IMR-90 (cell line): Measurements from ENCODE around the gene CSNK1G2. TPM values are rescaled to one million over a fixed set of nuclear protein-coding genes. Genes with fewer than 3 reads are reported as not detected.

Experiments
- ATAC-seq: fragments of 200-7000 bp; cut with Tn5 transposase; 2 replicates; pipeline ENCODE4 v1.9.1; 2020; ENCODE audit warnings: low read depth, mild to moderate bottlenecking, moderate library complexity
- BruUV-seq: library from RNA; stranded (reverse); fragments of 400-500 nt; replicated peaks from 2 replicates; lab custom pipeline; 2021; lab: Mats Ljungman, UMichigan
- CTCF ChIA-PET: fragments of 300-600 bp; formaldehyde crosslinking; extraction: SDS; loops from one replicate; lab custom pipeline; 2021; ENCODE audit warnings: antibody characterized with exemption; lab: Yijun Ruan, JAX
- POLR2A ChIA-PET: fragments of 300-600 bp; sonication (Branson Sonifier 250); formaldehyde crosslinking; loops from one replicate; lab custom pipeline; 2022; ENCODE audit warnings: antibody characterized with exemption; ENCODE audit not compliant: unreplicated experiment; lab: Charles Lee
- DNase-seq: peaks from one replicate; pipeline ENCODE4 v3.0.0; 2013
- H2AFZ ChIP-seq: replicated peaks from 2 replicates; pipeline ENCODE3; 2013; ENCODE audit warnings: low read length, mild to moderate bottlenecking; ENCODE audit not compliant: poor library complexity
- H2AK5ac ChIP-seq: 2 replicates; pipeline ENCODE4 v1.6.1; 2013; ENCODE audit warnings: low read depth, low read length, inconsistent platforms
- H2AK9ac ChIP-seq: replicated peaks from 2 replicates; pipeline ENCODE3; 2013; ENCODE audit warnings: mild to moderate bottlenecking, low read depth, low read length, moderate library complexity; ENCODE audit not compliant: poor library complexity
- H2BK120ac ChIP-seq: 2 replicates; pipeline ENCODE4 v1.6.1; 2013; ENCODE audit warnings: low read depth, low read length, inconsistent platforms
- H2BK15ac ChIP-seq: 3 replicates; pipeline ENCODE4 v1.6.1; 2013; ENCODE audit warnings: low read depth, low read length, inconsistent platforms
- H2BK20ac ChIP-seq: 2 replicates; pipeline ENCODE4 v1.6.1; 2013; ENCODE audit warnings: low read depth, mild to moderate bottlenecking, inconsistent platforms, low read length, moderate library complexity
- H2BK5ac ChIP-seq: 2 replicates; pipeline ENCODE4 v1.6.1; 2013; ENCODE audit warnings: mild to moderate bottlenecking, low read depth, low read length, inconsistent platforms; ENCODE audit not compliant: poor library complexity, severe bottlenecking
- H3K14ac ChIP-seq: replicated peaks from 2 replicates; pipeline ENCODE4 v1.6.1; 2013; ENCODE audit warnings: low read depth, low read length, inconsistent platforms
- H3K18ac ChIP-seq: 2 replicates; pipeline ENCODE4 v1.6.1; 2013; ENCODE audit warnings: low read depth, low read length, control low read depth
- H3K23ac ChIP-seq: 2 replicates; pipeline ENCODE4 v1.6.1; 2013; ENCODE audit warnings: low read depth, low read length, inconsistent platforms
- H3K27ac ChIP-seq: 2 replicates; pipeline ENCODE4 v1.5.1; 2013; ENCODE audit warnings: mild to moderate bottlenecking, control low read depth, low read length; ENCODE audit not compliant: insufficient read depth
- H3K27me3 ChIP-seq: 2 replicates; pipeline ENCODE4 v1.6.1; 2013; ENCODE audit warnings: low read length; ENCODE audit not compliant: control insufficient read depth, insufficient read depth
- H3K36me3 ChIP-seq: 2 replicates; pipeline ENCODE4 v1.6.1; 2013; ENCODE audit warnings: low read length, mixed read lengths; ENCODE audit not compliant: control insufficient read depth, insufficient read depth
- H3K4ac ChIP-seq: 2 replicates; pipeline ENCODE4 v1.6.1; 2013; ENCODE audit warnings: low read depth, low read length, inconsistent platforms
- H3K4me1 ChIP-seq: 2 replicates; pipeline ENCODE4 v1.6.1; 2013; ENCODE audit warnings: low read length, mixed read lengths; ENCODE audit not compliant: control insufficient read depth, insufficient read depth
- H3K4me2 ChIP-seq: 2 replicates; pipeline ENCODE4 v1.6.1; 2013; ENCODE audit warnings: low read depth, mild to moderate bottlenecking, control low read depth, low read length, moderate library complexity
- H3K4me3 ChIP-seq: 2 replicates; pipeline ENCODE4 v1.5.1; 2013; ENCODE audit warnings: low read depth, mild to moderate bottlenecking, control low read depth, low read length, moderate library complexity; ENCODE audit not compliant: insufficient read depth
- H3K56ac ChIP-seq: 2 replicates; pipeline ENCODE4 v1.6.1; 2013; ENCODE audit warnings: low read length, inconsistent platforms; ENCODE audit not compliant: insufficient read depth; ENCODE audit errors: extremely low read depth
- H3K79me1 ChIP-seq, 2 experiments: 2 replicates each; pipeline ENCODE4 v1.6.1; 2013; ENCODE audit warnings: low read length in 2 of 2, inconsistent platforms in 1 of 2, low read depth in 1 of 2
- H3K9ac ChIP-seq: 2 replicates; pipeline ENCODE4 v1.6.1; 2013; ENCODE audit warnings: low read depth, low read length, control low read depth
- H3K9me1 ChIP-seq: 2 replicates; pipeline ENCODE4 v1.6.1; 2013; ENCODE audit warnings: low read length, inconsistent platforms; ENCODE audit not compliant: insufficient read depth
- H3K9me3 ChIP-seq: 2 replicates; pipeline ENCODE4 v1.6.1; 2013; ENCODE audit warnings: low read length; ENCODE audit not compliant: control insufficient read depth, insufficient read depth
- H4K20me1 ChIP-seq: 2 replicates; pipeline ENCODE4 v1.6.1; 2013; ENCODE audit warnings: low read length, inconsistent platforms; ENCODE audit not compliant: insufficient read depth
- H4K5ac ChIP-seq: 2 replicates; pipeline ENCODE4 v1.6.1; 2013; ENCODE audit warnings: mild to moderate bottlenecking, low read depth, low read length, control low read depth
- H4K8ac ChIP-seq, 2 experiments: 2 replicates each; pipeline ENCODE4 v1.6.1; 2013; ENCODE audit warnings: low read depth in 2 of 2, low read length in 2 of 2, control low read depth in 1 of 2, inconsistent platforms in 1 of 2
- H4K91ac ChIP-seq: 2 replicates; pipeline ENCODE4 v1.6.1; 2013; ENCODE audit warnings: low read depth, low read length, inconsistent platforms; ENCODE audit not compliant: insufficient read depth
- BHLHE40 ChIP-seq: fragments of 150-350 bp; IDR thresholded peaks from 2 replicates; pipeline ENCODE4 v1.6.1; 2016; ENCODE audit warnings: mild to moderate bottlenecking, low read depth, low read length
- CEBPB ChIP-seq: IDR thresholded peaks from 2 replicates; pipeline ENCODE4 v1.6.1; 2012; ENCODE audit warnings: low read depth, low read length, improper control_type of control experiment
- CHD1 ChIP-seq: IDR thresholded peaks from 2 replicates; pipeline ENCODE4 v1.6.1; 2012; ENCODE audit warnings: low read depth, low read length, improper control_type of control experiment
- FOS ChIP-seq: fragments of 150-350 bp; IDR thresholded peaks from 2 replicates; pipeline ENCODE4 v1.6.1; 2016; ENCODE audit warnings: low read depth, low read length
- MAFK ChIP-seq: IDR thresholded peaks from 2 replicates; pipeline ENCODE4 v1.6.1; 2012; ENCODE audit warnings: low read depth, low read length, improper control_type of control experiment
- MAZ ChIP-seq: IDR thresholded peaks from 2 replicates; pipeline ENCODE4 v1.6.1; 2012; ENCODE audit warnings: low read depth, mild to moderate bottlenecking, low read length, improper control_type of control experiment, moderate library complexity, borderline replicate concordance
- MXI1 ChIP-seq: IDR thresholded peaks from 2 replicates; pipeline ENCODE4 v1.6.1; 2012; ENCODE audit warnings: low read depth, mild to moderate bottlenecking, low read length, moderate library complexity, borderline replicate concordance
- NFE2L2 ChIP-seq: fragments of 150-350 bp; IDR thresholded peaks from 2 replicates; pipeline ENCODE4 v1.6.1; 2016; ENCODE audit warnings: low read depth, mild to moderate bottlenecking, low read length
- RAD21 ChIP-seq: IDR thresholded peaks from 2 replicates; pipeline ENCODE4 v1.6.1; 2012; ENCODE audit warnings: low read length, improper control_type of control experiment
- RCOR1 ChIP-seq: IDR thresholded peaks from 2 replicates; pipeline ENCODE4 v1.6.1; 2012; ENCODE audit warnings: mild to moderate bottlenecking, low read length, improper control_type of control experiment; ENCODE audit not compliant: insufficient replicate concordance
- RFX5 ChIP-seq: IDR thresholded peaks from 2 replicates; pipeline ENCODE4 v1.8.0; 2012; ENCODE audit warnings: low read depth, mild to moderate bottlenecking, low read length, moderate library complexity
- WGBS, 2 experiments: methylation state at CpG; one replicate each; pipeline versions ENCODE4 v1.1.5 to v1.1.7; 2013; ENCODE audit warnings: missing lambda C conversion rate in 2 of 2; ENCODE audit not compliant: insufficient read length in 1 of 2; ENCODE audit errors: extremely low coverage in 2 of 2; 5-methylcytosine and 5-hydroxymethylcytosine counted together
- dilution Hi-C: fragments of 300-500 bp; cut with HindIII; formaldehyde crosslinking; loops from one replicate; pipeline ENCODE4 v1.14.3; 2018; ENCODE audit warnings: low sequenced_read_pairs; ENCODE audit not compliant: unreplicated experiment
- in situ Hi-C: fragments of 300-500 bp; cut with MboI; formaldehyde crosslinking; loops from 3 replicates; pipeline ENCODE4 v1.14.3; 2019; ENCODE audit warnings: low sequenced_read_pairs, inconsistent platforms, mixed read lengths
- intact Hi-C: fragments of 100-400 bp; cut with micrococcal nuclease; formaldehyde crosslinking; loops from 2 replicates; pipeline ENCODE4 v1.10.0; 2022
- polyA plus RNA-seq, 3 experiments: library from polyadenylated mRNA; depleted of rRNA; stranded (reverse); fragments of >200 nt; gene quantifications; 2 replicates each; pipeline ENCODE4 v1.2.3, GENCODE V29; 2012; ENCODE audit warnings: low replicate concordance in 1 of 3
- total RNA-seq: library from RNA; depleted of rRNA; stranded (reverse); fragments of >200 nt; gene quantifications from 2 replicates; pipeline ENCODE4 v1.2.3, GENCODE V29; 2012
- TF ChIP-seq, protein P1 (sequence below): fragments of 150-350 bp; IDR thresholded peaks from 2 replicates; pipeline ENCODE4 v1.6.1; 2016; ENCODE audit warnings: low read depth, mild to moderate bottlenecking, low read length, moderate library complexity, borderline replicate concordance
- TF ChIP-seq, protein P2 (sequence below): fragments of 150-350 bp; IDR thresholded peaks from 2 replicates; pipeline ENCODE4 v1.6.1; 2017; ENCODE audit warnings: mild to moderate bottlenecking, antibody characterized with exemption, low read length, low read depth

Gene CSNK1G2
- total and polyA plus RNA-seq, 2 of the 4 experiments (the other 2 are of a cell fraction): 38.0 to 96.3 TPM

DNA sequence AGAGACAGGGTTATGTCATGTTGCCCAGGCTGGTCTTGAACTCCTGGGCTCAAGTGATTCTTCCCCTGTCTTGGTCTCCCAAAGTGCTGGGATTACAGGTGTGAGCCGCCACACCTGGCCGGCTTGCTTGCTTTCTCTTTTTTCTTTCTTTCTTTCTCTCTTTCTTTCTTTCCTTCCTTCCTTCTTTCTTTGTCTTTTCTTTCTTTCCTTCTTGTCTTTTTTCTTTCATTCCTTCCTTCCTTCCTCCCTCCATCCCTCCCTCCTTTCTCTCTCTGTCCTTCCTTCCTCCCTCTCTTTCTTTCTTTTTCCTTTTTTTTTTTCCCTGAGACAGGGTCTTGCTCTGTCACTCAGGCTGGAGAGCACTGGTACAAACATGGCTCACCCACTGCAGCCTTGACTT lies 81.3 kb downstream of the CSNK1G2 start:
- no peak overlapping the region for H2BK120ac ChIP-seq
- H2BK15ac ChIP-seq: no peak overlapping the region
- no peaks in the 10 kb centered on the region for H3K79me1 ChIP-seq
- no peak overlapping the region for H3K9ac ChIP-seq
- no TSS peak for BruUV-seq
- no peak overlapping the region for H3K23ac ChIP-seq
- H3K9me3 ChIP-seq: peaks cover 3% of the 10 kb centered on the region
- DNase-seq: no peak
- no peak for ATAC-seq
- CTCF ChIA-PET: no interaction called here
- no peak overlapping the region for H2BK20ac ChIP-seq
- H3K4ac ChIP-seq: no peak overlapping the region
- H4K8ac ChIP-seq: no peak overlapping the region
- H3K36me3 ChIP-seq: no peaks in the 10 kb centered on the region
- POLR2A ChIA-PET: no interaction called here
- H3K14ac ChIP-seq: no peak overlapping the region
- H4K91ac ChIP-seq: no peak overlapping the region
- intact Hi-C loops: no loop called here
- H3K27ac ChIP-seq: no peak overlapping the region
- H2AFZ ChIP-seq: no peak overlapping the region
- no peaks in the 10 kb centered on the region for H4K20me1 ChIP-seq
- H3K18ac ChIP-seq: no peak overlapping the region
- H3K4me2 ChIP-seq: no peak overlapping the region
- no peak overlapping the region for H2BK5ac ChIP-seq
- TF ChIP-seq, protein P1, sequence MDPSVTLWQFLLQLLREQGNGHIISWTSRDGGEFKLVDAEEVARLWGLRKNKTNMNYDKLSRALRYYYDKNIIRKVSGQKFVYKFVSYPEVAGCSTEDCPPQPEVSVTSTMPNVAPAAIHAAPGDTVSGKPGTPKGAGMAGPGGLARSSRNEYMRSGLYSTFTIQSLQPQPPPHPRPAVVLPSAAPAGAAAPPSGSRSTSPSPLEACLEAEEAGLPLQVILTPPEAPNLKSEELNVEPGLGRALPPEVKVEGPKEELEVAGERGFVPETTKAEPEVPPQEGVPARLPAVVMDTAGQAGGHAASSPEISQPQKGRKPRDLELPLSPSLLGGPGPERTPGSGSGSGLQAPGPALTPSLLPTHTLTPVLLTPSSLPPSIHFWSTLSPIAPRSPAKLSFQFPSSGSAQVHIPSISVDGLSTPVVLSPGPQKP: no peak
- TF ChIP-seq BHLHE40: no peak
- TF ChIP-seq, protein P2, sequence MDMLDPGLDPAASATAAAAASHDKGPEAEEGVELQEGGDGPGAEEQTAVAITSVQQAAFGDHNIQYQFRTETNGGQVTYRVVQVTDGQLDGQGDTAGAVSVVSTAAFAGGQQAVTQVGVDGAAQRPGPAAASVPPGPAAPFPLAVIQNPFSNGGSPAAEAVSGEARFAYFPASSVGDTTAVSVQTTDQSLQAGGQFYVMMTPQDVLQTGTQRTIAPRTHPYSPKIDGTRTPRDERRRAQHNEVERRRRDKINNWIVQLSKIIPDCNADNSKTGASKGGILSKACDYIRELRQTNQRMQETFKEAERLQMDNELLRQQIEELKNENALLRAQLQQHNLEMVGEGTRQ: no peak
- no peak for TF ChIP-seq RCOR1
- TF ChIP-seq CHD1: no peak
- no peak for TF ChIP-seq MAFK
- TF ChIP-seq RFX5: no peak
- no peak for TF ChIP-seq NFE2L2
- TF ChIP-seq MAZ: no peak
- TF ChIP-seq RAD21: no peak
- no peak for TF ChIP-seq FOS
- TF ChIP-seq MXI1: no peak
- no peak for TF ChIP-seq CEBPB
- no peak overlapping the region for H2AK9ac ChIP-seq
- no peaks in the 10 kb centered on the region for H3K9me1 ChIP-seq
- no peak overlapping the region for H4K5ac ChIP-seq
- H3K4me3 ChIP-seq: no peak overlapping the region
- no peak overlapping the region for H3K56ac ChIP-seq
- dilution Hi-C loops: no loop called here
- no peak overlapping the region for H2AK5ac ChIP-seq
- peaks cover 2% of the 10 kb centered on the region; the same call in 1 of the 2 replicates for H3K27me3 ChIP-seq
- 100% methylated on average over 1 of the region's 2 CpGs; no CpG with 5 or more reads in 1 of the 2 experiments for WGBS, 2 experiments
- in situ Hi-C loops: loop anchor here (5.0 kb wide), 1 partner anchor 45 kb away; no protein-coding TSS in a partner anchor
- no peaks in the 10 kb centered on the region for H3K4me1 ChIP-seq
